SU-DHL-6 (cell line): ENCODE data around the gene MAB21L4.

Experiments
- EZH2phosphoT487 ChIP-seq: fragments of 200-600 bp; sonication (generic), shearing (Covaris generic); conservative IDR thresholded peaks from 2 replicates; pipeline ENCODE4 v1.6.1; 2018; ENCODE audit warnings: mild to moderate bottlenecking, antibody characterized with exemption, low read length, moderate library complexity, mixed read lengths
- TF ChIP-seq, protein P1 (sequence below): fragments of 200-600 bp; sonication (generic); IDR thresholded peaks from one replicate; pipeline ENCODE4 v1.5.1; 2017; ENCODE audit warnings: antibody characterized with exemption, mild to moderate bottlenecking, low read length, moderate library complexity; ENCODE audit not compliant: insufficient read depth, poor library complexity, severe bottlenecking

DNA sequence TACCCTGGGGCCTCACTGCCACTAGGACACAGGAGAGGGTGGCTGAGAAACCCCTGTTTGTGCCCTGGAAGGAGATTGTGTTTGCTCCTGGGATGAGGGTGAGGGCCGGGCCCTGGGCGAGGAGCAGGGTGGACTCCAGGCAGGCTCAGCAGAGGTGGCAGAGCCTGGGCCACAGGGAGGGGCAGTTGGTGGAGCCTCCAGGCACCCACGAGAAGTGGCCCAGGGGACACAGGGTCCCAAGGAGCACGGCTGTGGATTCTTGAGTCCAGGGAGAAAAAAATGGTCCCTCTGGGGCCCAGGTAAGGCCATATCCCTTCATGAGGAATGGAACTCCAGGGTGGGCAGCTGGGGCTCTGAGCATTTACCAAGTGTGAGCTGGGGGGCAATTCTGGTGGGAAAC is 8.3 kb downstream of the MAB21L4 start:
- TF ChIP-seq, protein P1, sequence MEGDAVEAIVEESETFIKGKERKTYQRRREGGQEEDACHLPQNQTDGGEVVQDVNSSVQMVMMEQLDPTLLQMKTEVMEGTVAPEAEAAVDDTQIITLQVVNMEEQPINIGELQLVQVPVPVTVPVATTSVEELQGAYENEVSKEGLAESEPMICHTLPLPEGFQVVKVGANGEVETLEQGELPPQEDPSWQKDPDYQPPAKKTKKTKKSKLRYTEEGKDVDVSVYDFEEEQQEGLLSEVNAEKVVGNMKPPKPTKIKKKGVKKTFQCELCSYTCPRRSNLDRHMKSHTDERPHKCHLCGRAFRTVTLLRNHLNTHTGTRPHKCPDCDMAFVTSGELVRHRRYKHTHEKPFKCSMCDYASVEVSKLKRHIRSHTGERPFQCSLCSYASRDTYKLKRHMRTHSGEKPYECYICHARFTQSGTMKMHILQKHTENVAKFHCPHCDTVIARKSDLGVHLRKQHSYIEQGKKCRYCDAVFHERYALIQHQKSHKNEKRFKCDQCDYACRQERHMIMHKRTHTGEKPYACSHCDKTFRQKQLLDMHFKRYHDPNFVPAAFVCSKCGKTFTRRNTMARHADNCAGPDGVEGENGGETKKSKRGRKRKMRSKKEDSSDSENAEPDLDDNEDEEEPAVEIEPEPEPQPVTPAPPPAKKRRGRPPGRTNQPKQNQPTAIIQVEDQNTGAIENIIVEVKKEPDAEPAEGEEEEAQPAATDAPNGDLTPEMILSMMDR: no peak
- no peak for TF ChIP-seq EZH2phosphoT487
